Smooth muscle cell (in vitro differentiated cells): ENCODE measurements around the gene ATCAY. TPM values are rescaled to one million over a fixed set of nuclear protein-coding genes. Genes with fewer than 3 reads are reported as not detected.

Experiments used
- DNase-seq: peaks from one replicate; lab custom pipeline; 2025; ENCODE audit not compliant: unreplicated experiment; lab: John Stamatoyannopoulos, UW
- H2AFZ ChIP-seq: fragments of 200-600 bp; sonication (generic); 2 replicates; pipeline ENCODE4 v1.6.0; 2016; ENCODE audit warnings: antibody characterized with exemption, low read depth, mild to moderate bottlenecking
- H3F3A ChIP-seq: fragments of 200-600 bp; sonication (generic); 2 replicates; pipeline ENCODE4 v1.6.0; 2017; ENCODE audit warnings: antibody characterized with exemption, low read depth
- H3K27ac ChIP-seq: fragments of 200-600 bp; sonication (generic); 2 replicates; pipeline ENCODE4 v1.5.1; 2016; ENCODE audit warnings: low read depth, mild to moderate bottlenecking
- H3K27me3 ChIP-seq: fragments of 200-600 bp; sonication (generic); 2 replicates; pipeline ENCODE4 v1.6.1; 2016; ENCODE audit warnings: low read depth, mild to moderate bottlenecking
- H3K36me3 ChIP-seq: fragments of 200-600 bp; sonication (generic); 2 replicates; pipeline ENCODE4 v1.5.1; 2016; ENCODE audit warnings: low read depth
- H3K4me1 ChIP-seq: fragments of 200-600 bp; sonication (generic); 2 replicates; pipeline ENCODE4 v1.5.1; 2016; ENCODE audit warnings: low read depth
- H3K4me2 ChIP-seq: fragments of 200-600 bp; sonication (generic); 2 replicates; pipeline ENCODE4 v1.6.0; 2016; ENCODE audit warnings: mild to moderate bottlenecking
- H3K4me3 ChIP-seq: fragments of 200-600 bp; sonication (generic); 2 replicates; pipeline ENCODE4 v1.5.1; 2016; ENCODE audit warnings: mild to moderate bottlenecking
- H3K79me2 ChIP-seq: fragments of 200-600 bp; sonication (generic); 2 replicates; pipeline ENCODE4 v1.6.0; 2016; ENCODE audit warnings: low read depth, mild to moderate bottlenecking
- H3K9ac ChIP-seq: fragments of 200-600 bp; sonication (generic); 2 replicates; pipeline ENCODE4 v1.6.0; 2016; ENCODE audit warnings: low read depth
- H3K9me3 ChIP-seq: fragments of 200-600 bp; sonication (generic); replicated peaks from 2 replicates; pipeline ENCODE4 v1.5.1; 2016; ENCODE audit warnings: low read depth
- H4K20me1 ChIP-seq: fragments of 200-600 bp; sonication (generic); 2 replicates; pipeline ENCODE4 v1.6.0; 2016; ENCODE audit warnings: low read depth
- WGBS: methylation state at CpG from one replicate; pipeline ENCODE4 v1.1.7; 2016; ENCODE audit warnings: low lambda C conversion rate; 5-methylcytosine and 5-hydroxymethylcytosine counted together
- polyA plus RNA-seq: library from polyadenylated mRNA; unstranded; fragments of >200 nt; fragmentation: Nextera tagmentation; extraction: Ambion mirVana; gene quantifications from 2 replicates; pipeline ENCODE4 v1.2.1, GENCODE V29; 2016
- total RNA-seq: library from RNA; depleted of rRNA; stranded (reverse); fragments of >200 nt; gene quantifications from 2 replicates; pipeline ENCODE4 v1.2.3, GENCODE V29; 2014
- TF ChIP-seq, protein P1 (sequence below): fragments of 200-600 bp; sonication (generic); IDR thresholded peaks from 2 replicates; pipeline ENCODE4 v1.5.1; 2017; ENCODE audit warnings: borderline replicate concordance, mild to moderate bottlenecking, antibody characterized with exemption; ENCODE audit not compliant: insufficient read depth, poor library complexity, severe bottlenecking

Gene ATCAY
- total and polyA plus RNA-seq, 2 experiments from 2014 or later: 0.09 to 1.1 TPM

DNA sequence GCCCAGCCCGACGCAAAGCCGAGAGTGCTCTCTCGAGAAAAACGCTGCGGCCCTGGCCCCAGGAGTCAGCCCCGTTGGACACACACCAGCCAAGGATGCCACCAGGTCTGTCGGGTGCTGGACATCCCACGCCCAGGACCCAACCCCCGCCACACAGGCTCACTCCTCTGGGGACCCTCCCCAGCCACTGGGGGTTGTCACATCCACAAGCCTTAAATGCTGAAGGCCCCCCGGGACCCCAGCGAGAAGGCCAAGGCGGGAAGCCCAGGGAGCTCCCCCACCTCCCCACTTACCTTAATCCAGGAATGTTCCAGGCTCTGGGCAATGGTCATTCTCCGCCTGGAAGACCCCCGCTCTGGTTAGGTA, 79.3 kb downstream of the ATCAY start:
- H3K4me2 ChIP-seq: no peak overlapping the region
- H3K9me3 ChIP-seq: no peaks in the 10 kb centered on the region
- H3F3A ChIP-seq: peaks cover 6% of the 10 kb centered on the region
- H3K79me2 ChIP-seq: peaks cover 43% of the 10 kb centered on the region
- H2AFZ ChIP-seq: no peak overlapping the region
- no peak overlapping the region for H3K4me3 ChIP-seq
- H4K20me1 ChIP-seq: peaks cover 99% of the 10 kb centered on the region
- no peaks in the 10 kb centered on the region for H3K4me1 ChIP-seq
- H3K9ac ChIP-seq: no peak overlapping the region
- H3K36me3 ChIP-seq: peaks cover 5% of the 10 kb centered on the region
- no peaks in the 10 kb centered on the region for H3K27me3 ChIP-seq
- TF ChIP-seq, protein P1, sequence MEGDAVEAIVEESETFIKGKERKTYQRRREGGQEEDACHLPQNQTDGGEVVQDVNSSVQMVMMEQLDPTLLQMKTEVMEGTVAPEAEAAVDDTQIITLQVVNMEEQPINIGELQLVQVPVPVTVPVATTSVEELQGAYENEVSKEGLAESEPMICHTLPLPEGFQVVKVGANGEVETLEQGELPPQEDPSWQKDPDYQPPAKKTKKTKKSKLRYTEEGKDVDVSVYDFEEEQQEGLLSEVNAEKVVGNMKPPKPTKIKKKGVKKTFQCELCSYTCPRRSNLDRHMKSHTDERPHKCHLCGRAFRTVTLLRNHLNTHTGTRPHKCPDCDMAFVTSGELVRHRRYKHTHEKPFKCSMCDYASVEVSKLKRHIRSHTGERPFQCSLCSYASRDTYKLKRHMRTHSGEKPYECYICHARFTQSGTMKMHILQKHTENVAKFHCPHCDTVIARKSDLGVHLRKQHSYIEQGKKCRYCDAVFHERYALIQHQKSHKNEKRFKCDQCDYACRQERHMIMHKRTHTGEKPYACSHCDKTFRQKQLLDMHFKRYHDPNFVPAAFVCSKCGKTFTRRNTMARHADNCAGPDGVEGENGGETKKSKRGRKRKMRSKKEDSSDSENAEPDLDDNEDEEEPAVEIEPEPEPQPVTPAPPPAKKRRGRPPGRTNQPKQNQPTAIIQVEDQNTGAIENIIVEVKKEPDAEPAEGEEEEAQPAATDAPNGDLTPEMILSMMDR: no peak
- 99% methylated on average over 12 of the region's 15 CpGs for WGBS
- no peak for DNase-seq
- no peak overlapping the region for H3K27ac ChIP-seq

DNA sequence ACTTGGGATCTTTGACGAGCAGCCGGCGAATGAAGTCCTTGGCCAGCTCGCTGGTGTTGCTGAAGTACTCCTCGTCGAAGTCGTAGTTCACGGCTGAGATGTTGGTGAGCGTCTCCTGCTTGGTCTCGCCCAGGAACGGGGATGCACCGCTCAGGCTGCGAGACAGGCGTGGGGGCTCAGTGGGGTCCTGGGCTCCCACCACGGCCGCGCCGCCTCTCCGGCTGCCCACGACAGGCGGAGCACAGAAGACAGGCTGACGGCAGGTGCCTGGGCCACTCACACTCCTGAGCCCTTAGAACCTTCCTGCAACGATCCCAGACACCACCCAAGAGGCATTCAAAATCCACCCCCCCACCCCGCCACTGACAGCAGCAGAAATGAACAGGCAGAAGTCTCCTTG, 80.5 kb downstream of the ATCAY start:
- Histone ChIP-seq H3K4me1 (no peaks in the 10 kb centered on the region), H3K9ac (no peak overlapping the region), H3K27me3 (no peaks in the 10 kb centered on the region), H3K4me2 (no peak overlapping the region), H3K79me2 (peaks cover 55% of the 10 kb centered on the region), H3K4me3 (no peak overlapping the region), H3F3A (peaks cover 6% of the 10 kb centered on the region), H2AFZ (no peak overlapping the region), H4K20me1 (peaks cover 99% of the 10 kb centered on the region), H3K9me3 (no peaks in the 10 kb centered on the region), H3K27ac (no peak overlapping the region), H3K36me3 (peaks cover 5% of the 10 kb centered on the region)
- TF ChIP-seq, protein P1: no peak
- no peak for DNase-seq
- WGBS: 98% methylated on average over 19 of the region's 24 CpGs

DNA sequence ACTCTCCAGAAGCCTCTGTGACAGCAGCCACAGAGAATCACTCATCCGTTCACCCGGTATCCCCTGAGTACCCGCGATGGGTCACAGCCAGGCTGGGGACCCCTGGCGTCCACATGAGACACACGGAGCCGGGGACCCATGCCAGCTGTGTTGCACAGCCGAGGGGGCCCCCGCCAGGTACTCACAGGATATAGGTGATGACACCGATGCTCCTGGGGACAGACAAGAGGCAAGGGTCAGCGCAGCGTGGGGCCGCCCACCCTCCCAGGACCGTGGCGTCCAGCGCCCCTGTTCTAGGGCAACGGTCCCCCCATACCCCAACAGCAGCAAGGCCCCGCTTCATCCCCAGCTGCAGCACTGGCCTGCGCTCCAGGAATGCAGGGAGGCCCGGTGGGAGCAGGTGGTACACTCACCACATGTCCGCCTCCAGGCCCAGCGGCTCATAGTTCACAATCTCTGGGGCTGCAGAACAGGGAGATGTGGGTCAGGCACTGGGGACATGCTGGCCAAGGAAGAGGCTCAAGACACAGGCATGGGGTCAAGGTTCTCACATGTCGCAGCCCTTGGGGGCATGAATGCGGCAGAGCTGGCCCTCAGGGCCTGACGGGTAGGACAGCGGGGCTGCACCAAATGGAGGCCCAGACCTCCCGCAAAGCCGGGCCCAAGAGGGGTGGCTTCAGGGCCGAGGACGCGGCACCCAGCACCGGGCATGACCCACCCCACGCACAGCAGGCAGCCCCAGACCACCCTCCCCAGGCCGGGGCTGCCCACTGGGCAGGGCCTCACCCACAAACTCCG, 83.2 kb downstream of the ATCAY start:
- Histone ChIP-seq H4K20me1 (peaks cover 99% of the 10 kb centered on the region), H3F3A (peaks cover 17% of the 10 kb centered on the region)
- WGBS: 98% methylated on average over 30 of the region's 35 CpGs

More for the DNA sequence above, 83.2 kb downstream of the ATCAY start:
- no peaks in the 10 kb centered on the region for H3K9me3 ChIP-seq
- no peak overlapping the region for H3K27ac ChIP-seq
- no peak overlapping the region for H2AFZ ChIP-seq
- H3K9ac ChIP-seq: no peak overlapping the region
- H3K4me3 ChIP-seq: no peak overlapping the region
- DNase-seq: no peak
- peaks cover 67% of the 10 kb centered on the region for H3K79me2 ChIP-seq
- H3K27me3 ChIP-seq: no peaks in the 10 kb centered on the region
- H3K4me1 ChIP-seq: peaks cover 11% of the 10 kb centered on the region
- no peak overlapping the region for H3K4me2 ChIP-seq
- TF ChIP-seq, protein P1: no peak
- H3K36me3 ChIP-seq: peaks cover 5% of the 10 kb centered on the region
